GM20000 (cell line): Measurements from ENCODE around the gene CHIT1.
"Not testable (repeated sequence)": the region's sequence is repeated elsewhere in the genome, so short reads cannot be mapped to it uniquely, and the experiment has no call there.

Experiments used
- DNase-seq: peaks from one replicate; pipeline ENCODE4 v3.0.0; 2012; ENCODE audit warnings: low spot score
- CTCF ChIP-seq: IDR thresholded peaks from 2 replicates; pipeline ENCODE4 v1.5.1; 2012; ENCODE audit warnings: mild to moderate bottlenecking, control low read depth; ENCODE audit errors: extremely low read depth, missing control alignments

The CHIT1 gene

GRCh38 chr1:203263496-203263895 lies 34.0 kb upstream of the CHIT1 start:
- DNase-seq = no peak
- no peak for TF ChIP-seq CTCF

GRCh38 chr1:203256636-203257035 lies 27.2 kb upstream of the CHIT1 start:
- DNase-seq = not testable (repeated sequence)

- not testable (repeated sequence) for DNase-seq
These were observed 25.3 kb upstream of the CHIT1 start for GRCh38 chr1:203254782-203255181.

GRCh38 chr1:203252678-203253077 lies 23.2 kb upstream of the CHIT1 start:
- no peak for DNase-seq

GRCh38 chr1:203251466-203251865 lies 22.0 kb upstream of the CHIT1 start:
- DNase-seq = no peak
- no peak for TF ChIP-seq CTCF

More at GRCh38 chr1:203252678-203253077, 23.2 kb upstream of the CHIT1 start:
- no peak for TF ChIP-seq CTCF

GRCh38 chr1:203250911-203251310 lies 21.4 kb upstream of the CHIT1 start:
- no peak for TF ChIP-seq CTCF
- no peak for DNase-seq

- no peak for DNase-seq
- TF ChIP-seq CTCF = no peak
These were observed 15.3 kb upstream of the CHIT1 start for GRCh38 chr1:203244776-203245175.

- not testable (repeated sequence) for DNase-seq
These were observed 12.2 kb upstream of the CHIT1 start for GRCh38 chr1:203241708-203242107.

- TF ChIP-seq CTCF = no peak
- DNase-seq = no peak
These were observed 10.2 kb upstream of the CHIT1 start for GRCh38 chr1:203239526-203240305.
